B cell (primary cell): ENCODE results near the gene CCDC102A. TPM values are rescaled to one million over a fixed set of nuclear protein-coding genes. Genes with fewer than 3 reads are reported as not detected.

ENCODE experiments used
- ATAC-seq: fragments of 200-7000 bp; cut with Tn5 transposase; one replicate; pipeline ENCODE4 v1.10.0; 2021; ENCODE audit warnings: low read depth, mild to moderate bottlenecking, moderate number of reproducible peaks, moderate library complexity
- CTCF ChIA-PET: fragments of 350-600 bp; sonication (Branson Sonifier 250); formaldehyde crosslinking; loops from one replicate; lab custom pipeline; 2021; ENCODE audit warnings: antibody characterized with exemption, inconsistent platforms; lab: Charles Lee
- POLR2A ChIA-PET: fragments of 350-600 bp; sonication (Branson Sonifier 250); formaldehyde crosslinking; loops from one replicate; lab custom pipeline; 2021; ENCODE audit warnings: antibody characterized with exemption; lab: Charles Lee
- DNase-seq: peaks from one replicate; pipeline ENCODE4 v3.0.0; 2013
- H2AFZ ChIP-seq: 2 replicates; pipeline ENCODE4 v1.6.1; 2012; ENCODE audit warnings: mild to moderate bottlenecking, low read depth, low read length; ENCODE audit not compliant: insufficient read depth, poor library complexity, severe bottlenecking
- H3K27ac ChIP-seq, 2 donors: 1 replicate in 1 of 2; 2 replicates in 1 of 2; pipeline ENCODE4 v1.5.1; 2012 to 2013; ENCODE audit warnings: low read length in 2 of 2, mild to moderate bottlenecking in 2 of 2, moderate library complexity in 1 of 2
- H3K27me3 ChIP-seq, 4 experiments: fragments of 200-600 bp in 1 of 4; sonication (generic) in 1 of 4; replicated peaks in 1 of 4; 1 replicate in 2 of 4; 2 replicates in 2 of 4; pipeline versions ENCODE4 v1.6.1 to v1.7.0; 2013 to 2016; ENCODE audit warnings: low read length in 3 of 4, mild to moderate bottlenecking in 2 of 4, mixed read lengths in 1 of 4, moderate library complexity in 1 of 4; ENCODE audit not compliant: insufficient read depth in 4 of 4, control insufficient read depth in 3 of 4; ENCODE audit errors: control extremely low read depth in 1 of 4
- H3K36me3 ChIP-seq, 2 experiments: replicated peaks in 1 of 2; 1 replicate in 1 of 2; 2 replicates in 1 of 2; pipeline versions ENCODE4 v1.6.1 to v1.7.1; 2013; ENCODE audit warnings: low read length in 1 of 2; ENCODE audit not compliant: insufficient read depth in 2 of 2, control insufficient read depth in 1 of 2; ENCODE audit errors: control extremely low read depth in 1 of 2, extremely low read depth in 1 of 2
- H3K4me1 ChIP-seq, 2 donors: fragments of 200-600 bp in 1 of 2; sonication (generic) in 1 of 2; 1 replicate in 1 of 2; 2 replicates in 1 of 2; pipeline versions ENCODE4 v1.5.1 to v1.6.1; 2013 to 2017; ENCODE audit warnings: low read length in 2 of 2; ENCODE audit not compliant: control insufficient read depth in 2 of 2, insufficient read depth in 2 of 2
- H3K4me2 ChIP-seq: replicated peaks from 2 replicates; pipeline ENCODE3; 2012; ENCODE audit warnings: mild to moderate bottlenecking, low read depth, low read length; ENCODE audit not compliant: poor library complexity, severe bottlenecking
- H3K4me3 ChIP-seq, 5 experiments: fragments of 200-600 bp in 1 of 5; sonication (generic) in 1 of 5; 1 replicate in 3 of 5; 2 replicates in 2 of 5; pipeline versions ENCODE4 v1.5.1 to v1.7.0; 2011 to 2016; ENCODE audit warnings: low read length in 4 of 5, mild to moderate bottlenecking in 4 of 5, low read depth in 2 of 5, control low read depth in 1 of 5, moderate library complexity in 1 of 5; ENCODE audit not compliant: insufficient read depth in 1 of 5; ENCODE audit errors: control extremely low read depth in 1 of 5, extremely low read depth in 1 of 5
- H3K79me2 ChIP-seq: fragments of 200-600 bp; sonication (generic); one replicate; pipeline ENCODE4 v1.6.0; 2016; ENCODE audit warnings: low read length; ENCODE audit not compliant: control insufficient read depth, insufficient read depth
- H3K9ac ChIP-seq: fragments of 200-600 bp; sonication (generic); 2 replicates; pipeline ENCODE4 v1.6.1; 2017; ENCODE audit warnings: mild to moderate bottlenecking, low read length, moderate library complexity
- H3K9me3 ChIP-seq, 3 donors: one replicate each; pipeline versions ENCODE4 v1.6.1 to v1.7.1; 2013; ENCODE audit warnings: low read length in 2 of 3; ENCODE audit not compliant: control insufficient read depth in 2 of 3, insufficient read depth in 1 of 3; ENCODE audit errors: control extremely low read depth in 1 of 3
- H4K20me1 ChIP-seq: 2 replicates; pipeline ENCODE4 v1.6.0; 2012; ENCODE audit warnings: mild to moderate bottlenecking, low read length; ENCODE audit not compliant: insufficient read depth, control insufficient read depth, poor library complexity, severe bottlenecking
- H3K27ac Mint-ChIP-seq: one replicate; pipeline ENCODE4 v1.8.0; 2021; ENCODE audit warnings: mixed read lengths
- H3K27me3 Mint-ChIP-seq: one replicate; pipeline ENCODE4 v1.8.0; 2021; ENCODE audit warnings: mixed read lengths
- H3K4me1 Mint-ChIP-seq: one replicate; pipeline ENCODE4 v1.8.0; 2021; ENCODE audit warnings: mixed read lengths
- H3K4me3 Mint-ChIP-seq: one replicate; pipeline ENCODE4 v1.8.0; 2021; ENCODE audit warnings: mixed read lengths
- H3K9me3 Mint-ChIP-seq: one replicate; pipeline ENCODE4 v1.8.0; 2022; ENCODE audit warnings: mixed read lengths; ENCODE audit not compliant: insufficient read depth
- CTCF ChIP-seq: fragments of 200-600 bp; IDR thresholded peaks from one replicate; pipeline ENCODE4 v1.8.0; 2022; ENCODE audit warnings: antibody characterized with exemption, mild to moderate bottlenecking
- EZH2 ChIP-seq: IDR thresholded peaks from 2 replicates; pipeline ENCODE4 v1.6.1; 2012; ENCODE audit warnings: borderline replicate concordance, low read depth, mild to moderate bottlenecking, moderate library complexity, low read length; ENCODE audit not compliant: insufficient read depth, poor library complexity, severe bottlenecking
- WGBS: methylation state at CpG from one replicate; pipeline ENCODE4 v1.1.5; 2013; ENCODE audit warnings: missing lambda C conversion rate; ENCODE audit not compliant: insufficient coverage; 5-methylcytosine and 5-hydroxymethylcytosine counted together
- intact Hi-C: fragments of 100-400 bp; cut with micrococcal nuclease; formaldehyde crosslinking; loops from one replicate; pipeline ENCODE4 v1.10.0; 2022
- polyA plus RNA-seq: library from polyadenylated mRNA; depleted of rRNA; stranded (reverse); fragments of >200 nt; gene quantifications from 2 replicates; pipeline ENCODE4 v1.2.3, GENCODE V29; 2012
- total RNA-seq, 2 donors: library from RNA; stranded (reverse); fragments of 120-200 nt in 1 of 2; gene quantifications; 1 replicate in 1 of 2; 2 replicates in 1 of 2; pipeline versions ENCODE4 v1.2.3 to v1.2.4, GENCODE V29; 2013 to 2022

The CCDC102A gene
- total and polyA plus RNA-seq, 2 donors (not counting 1 experiment from before 2014, with no cell fraction given): 14.5 to 14.7 TPM

- peak overlapping the region; percentile 92 for H3K4me2 ChIP-seq
- peaks cover 77 to 91% of the 10 kb centered on the region in 2 donors for H3K4me1 ChIP-seq
- no peak for ATAC-seq
- CTCF ChIA-PET: interaction anchor here (0.8 to 3.4 kb wide), 7 partner anchors 8 to 119 kb away, joined by 3 to 43 read pairs (median 8); partner anchors contain the start of gene POLR2C
- DNase-seq: no peak
- WGBS: 54% methylated on average over 14 of the region's 14 CpGs
- Mint-ChIP-seq H3K27ac (peak overlapping the region; percentile 92), H3K4me1 (peaks cover 78% of the 10 kb centered on the region), H3K27me3 (no peaks in the 10 kb centered on the region), H3K9me3 (no peaks in the 10 kb centered on the region), H3K4me3 (peak overlapping the region; percentile 87)
- H3K9ac ChIP-seq: no peak overlapping the region
- H3K79me2 ChIP-seq: peaks cover 27% of the 10 kb centered on the region
- peak overlapping the region; percentile 6 for H2AFZ ChIP-seq
- POLR2A ChIA-PET: interaction anchor here (1.0 to 1.4 kb wide), 3 partner anchors 11 to 51 kb away, joined by 3 to 5 read pairs (median 3); no protein-coding TSS in a partner anchor
- no peaks in the 10 kb centered on the region for H3K36me3 ChIP-seq
- TF ChIP-seq EZH2 (no peak), CTCF (no peak)
- peaks cover 0 to 3% (median 0%) of the 10 kb centered on the region in 3 donors for H3K9me3 ChIP-seq
- no peak overlapping the region for H3K4me3 ChIP-seq
- peak overlapping the region; percentile 74 to 87 for H3K27ac ChIP-seq
- H3K27me3 ChIP-seq: no peaks in the 10 kb centered on the region
- intact Hi-C loops: loop anchor here (5.0 to 10.0 kb wide), 4 partner anchors 121 to 1113 kb away; partner anchors contain the start of genes AMFR, PSME3IP1 and RSPRY1
- no peaks in the 10 kb centered on the region for H4K20me1 ChIP-seq
Observed at GRCh38 chr16:57538235-57538721, 1.9 kb upstream of the CCDC102A start.
